ENCODE results near the gene TP53BP2. TPM values are rescaled to one million over a fixed set of nuclear protein-coding genes. Genes with fewer than 3 reads are reported as not detected.
"Not testable (repeated sequence)": the region's sequence is repeated elsewhere in the genome, so short reads cannot be mapped to it uniquely, and the experiment has no call there.

TP53BP2 gene
- total RNA-seq, 1 donor = 31.8 TPM

DNA sequence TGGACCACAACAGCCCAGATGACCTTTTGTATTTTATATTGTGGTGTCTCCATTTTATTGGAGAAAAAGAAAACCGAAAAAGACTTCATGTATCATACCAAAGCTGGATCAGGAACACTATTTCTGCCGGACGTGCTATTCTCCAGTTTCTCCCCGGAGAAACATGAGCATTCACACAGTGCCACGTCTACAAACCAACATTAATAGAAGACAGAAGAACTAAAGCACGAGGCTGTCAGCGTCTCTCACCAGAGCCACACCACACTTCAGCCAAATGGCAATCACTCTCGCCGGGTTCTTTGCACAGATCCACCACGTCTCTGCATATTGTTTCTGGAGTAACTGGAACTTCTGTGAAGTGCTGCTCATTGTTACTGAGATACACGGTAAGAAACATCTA lies 24.8 kb downstream of the TP53BP2 start:
- Histone ChIP-seq H2AFZ (ENCODE audit: low read length) (no peak overlapping the region), H3K27ac (ENCODE audit: low read depth, low read length) (peak overlapping the region; percentile 62), H3K79me2 (ENCODE audit: insufficient read depth, low read length) (peaks cover 70% of the 10 kb centered on the region)

DNA sequence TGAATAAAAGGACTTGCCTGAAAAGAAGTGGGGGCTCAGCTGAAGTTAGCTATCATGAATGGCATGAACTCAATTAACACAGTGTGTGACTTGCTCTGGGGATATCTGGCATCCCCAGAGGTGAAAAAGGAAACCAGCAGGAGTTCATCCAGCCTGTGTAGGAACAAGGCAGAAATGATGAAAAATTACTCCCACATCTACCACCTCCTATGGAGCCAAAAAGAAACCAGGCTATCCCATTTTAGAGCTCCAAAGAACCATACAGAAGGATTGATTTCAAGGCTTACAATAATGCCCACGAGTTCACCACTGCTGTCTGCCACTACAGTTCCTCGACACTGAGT lies 25.3 kb downstream of the TP53BP2 start:
- Histone ChIP-seq H3K79me2 (ENCODE audit: insufficient read depth, low read length) (peaks cover 70% of the 10 kb centered on the region), H3K4me3 (ENCODE audit: insufficient read depth, low read length) (no peak overlapping the region), H3K27me3 (ENCODE audit: insufficient read depth, low read length) (no peaks in the 10 kb centered on the region), H3K9me3 (ENCODE audit: low read depth, low read length) (no peaks in the 10 kb centered on the region), H3K4me1 (ENCODE audit: insufficient read depth, low read length) (peaks cover 37% of the 10 kb centered on the region), H2AFZ (ENCODE audit: low read length) (no peak overlapping the region), H4K20me1 (ENCODE audit: insufficient read depth, low read length) (no peaks in the 10 kb centered on the region), H3K4me2 (ENCODE audit: insufficient read depth, low read length) (peak overlapping the region; percentile 42), H3K27ac (ENCODE audit: low read depth, low read length) (peak overlapping the region; percentile 62), H3K36me3 (ENCODE audit: insufficient read depth, low read length) (peaks cover 5% of the 10 kb centered on the region)
- peak; percentile 41 for DNase-seq (ENCODE audit: insufficient read length, low spot score, missing footprints)
- TF ChIP-seq, protein P1, sequence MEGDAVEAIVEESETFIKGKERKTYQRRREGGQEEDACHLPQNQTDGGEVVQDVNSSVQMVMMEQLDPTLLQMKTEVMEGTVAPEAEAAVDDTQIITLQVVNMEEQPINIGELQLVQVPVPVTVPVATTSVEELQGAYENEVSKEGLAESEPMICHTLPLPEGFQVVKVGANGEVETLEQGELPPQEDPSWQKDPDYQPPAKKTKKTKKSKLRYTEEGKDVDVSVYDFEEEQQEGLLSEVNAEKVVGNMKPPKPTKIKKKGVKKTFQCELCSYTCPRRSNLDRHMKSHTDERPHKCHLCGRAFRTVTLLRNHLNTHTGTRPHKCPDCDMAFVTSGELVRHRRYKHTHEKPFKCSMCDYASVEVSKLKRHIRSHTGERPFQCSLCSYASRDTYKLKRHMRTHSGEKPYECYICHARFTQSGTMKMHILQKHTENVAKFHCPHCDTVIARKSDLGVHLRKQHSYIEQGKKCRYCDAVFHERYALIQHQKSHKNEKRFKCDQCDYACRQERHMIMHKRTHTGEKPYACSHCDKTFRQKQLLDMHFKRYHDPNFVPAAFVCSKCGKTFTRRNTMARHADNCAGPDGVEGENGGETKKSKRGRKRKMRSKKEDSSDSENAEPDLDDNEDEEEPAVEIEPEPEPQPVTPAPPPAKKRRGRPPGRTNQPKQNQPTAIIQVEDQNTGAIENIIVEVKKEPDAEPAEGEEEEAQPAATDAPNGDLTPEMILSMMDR (IDR thresholded peaks at IDR 0.05; ENCODE audit: extremely low read depth, low read depth, low read length) = no peak

More for the DNA sequence above, 24.8 kb downstream of the TP53BP2 start:
- Histone ChIP-seq H3K36me3 (ENCODE audit: insufficient read depth, low read length) (peaks cover 5% of the 10 kb centered on the region), H4K20me1 (ENCODE audit: insufficient read depth, low read length) (no peaks in the 10 kb centered on the region), H3K27me3 (ENCODE audit: insufficient read depth, low read length) (no peaks in the 10 kb centered on the region), H3K4me3 (ENCODE audit: insufficient read depth, low read length) (no peak overlapping the region), H3K9me3 (ENCODE audit: low read depth, low read length) (no peaks in the 10 kb centered on the region), H3K4me1 (ENCODE audit: insufficient read depth, low read length) (peaks cover 32% of the 10 kb centered on the region), H3K4me2 (ENCODE audit: insufficient read depth, low read length) (peak overlapping the region; percentile 42)
- TF ChIP-seq, protein P1 (IDR thresholded peaks at IDR 0.05; ENCODE audit: extremely low read depth, low read depth, low read length) = no peak
- no peak for DNase-seq (ENCODE audit: insufficient read length, low spot score, missing footprints)

DNA sequence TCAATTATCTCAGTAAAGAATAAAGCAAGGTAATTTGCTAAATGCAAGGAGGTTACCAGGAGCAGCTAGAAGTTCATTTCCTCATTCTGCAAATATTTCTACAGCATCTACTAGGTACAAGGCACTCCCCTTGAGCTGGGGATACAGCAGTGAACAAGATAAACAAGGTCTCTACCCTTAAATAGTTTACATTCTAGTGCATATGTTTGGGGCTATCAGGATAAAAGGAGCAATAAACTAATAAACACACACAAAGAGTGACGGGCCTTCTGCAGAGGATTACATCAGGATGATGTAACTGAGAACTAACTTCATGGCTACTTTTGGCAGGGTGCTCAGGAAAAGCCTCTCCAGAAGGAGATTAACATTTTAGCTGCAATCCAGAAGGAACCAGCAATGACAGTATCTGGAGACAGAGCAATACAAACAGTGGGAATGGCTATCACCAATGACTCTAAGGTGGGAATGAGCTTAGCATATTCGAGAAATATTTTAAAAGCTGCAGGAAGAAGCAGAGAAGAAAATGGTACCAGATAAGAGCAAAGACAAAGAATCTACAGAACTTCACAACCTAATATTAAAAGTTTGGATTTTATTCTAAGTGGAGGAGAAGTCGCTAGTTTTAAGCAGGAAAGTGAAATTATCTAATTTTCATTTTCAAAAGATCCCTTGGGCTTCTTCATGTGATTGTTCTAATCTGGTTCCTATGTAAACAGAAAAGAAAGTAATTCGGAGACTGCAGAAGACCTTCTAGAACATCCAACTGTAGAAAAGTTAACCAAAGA lies 25.8 kb downstream of the TP53BP2 start:
- Histone ChIP-seq H2AFZ (ENCODE audit: low read length) (no peak overlapping the region), H3K27ac (ENCODE audit: low read depth, low read length) (peak overlapping the region; percentile 62), H4K20me1 (ENCODE audit: insufficient read depth, low read length) (no peaks in the 10 kb centered on the region), H3K4me1 (ENCODE audit: insufficient read depth, low read length) (peaks cover 37% of the 10 kb centered on the region), H3K4me2 (ENCODE audit: insufficient read depth, low read length) (peak overlapping the region; percentile 42), H3K36me3 (ENCODE audit: insufficient read depth, low read length) (peaks cover 5% of the 10 kb centered on the region), H3K27me3 (ENCODE audit: insufficient read depth, low read length) (no peaks in the 10 kb centered on the region), H3K9me3 (ENCODE audit: low read depth, low read length) (no peaks in the 10 kb centered on the region), H3K79me2 (ENCODE audit: insufficient read depth, low read length) (peaks cover 70% of the 10 kb centered on the region), H3K4me3 (ENCODE audit: insufficient read depth, low read length) (no peak overlapping the region)
- peak; percentile 51 for DNase-seq (ENCODE audit: insufficient read length, low spot score, missing footprints)
- TF ChIP-seq, protein P1 (IDR thresholded peaks at IDR 0.05; ENCODE audit: extremely low read depth, low read depth, low read length) = no peak

DNA sequence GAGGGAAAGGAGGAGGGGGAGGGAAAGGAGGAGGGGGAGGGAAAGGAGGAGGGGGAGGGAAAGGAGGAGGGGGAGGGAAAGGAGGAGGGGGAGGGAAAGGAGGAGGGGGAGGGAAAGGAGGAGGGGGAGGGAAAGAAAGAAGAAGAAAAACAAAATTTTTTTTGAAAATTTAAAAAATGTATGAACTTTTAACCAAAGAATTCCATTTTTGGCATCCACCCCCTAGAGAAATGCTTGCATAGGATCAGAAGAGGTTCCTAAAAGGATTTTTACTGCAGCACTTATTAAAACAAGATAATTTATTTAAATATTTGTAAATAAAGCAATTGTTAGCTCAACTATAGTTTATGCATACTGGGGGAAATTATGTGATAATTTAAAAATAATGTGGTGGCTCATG lies 28.5 kb downstream of the TP53BP2 start:
- H4K20me1 ChIP-seq (ENCODE audit: insufficient read depth, low read length); H3K4me3 ChIP-seq (ENCODE audit: insufficient read depth, low read length); H3K27me3 ChIP-seq (ENCODE audit: insufficient read depth, low read length); H2AFZ ChIP-seq (ENCODE audit: low read length); H3K27ac ChIP-seq (ENCODE audit: low read depth, low read length); H3K4me2 ChIP-seq (ENCODE audit: insufficient read depth, low read length); DNase-seq (ENCODE audit: insufficient read length, low spot score, missing footprints); H3K9me3 ChIP-seq (ENCODE audit: low read depth, low read length): not testable (repeated sequence)
- Histone ChIP-seq H3K79me2 (ENCODE audit: insufficient read depth, low read length) (peaks cover 60% of the 10 kb centered on the region), H3K36me3 (ENCODE audit: insufficient read depth, low read length) (peaks cover 11% of the 10 kb centered on the region), H3K4me1 (ENCODE audit: insufficient read depth, low read length) (peaks cover 32% of the 10 kb centered on the region)
